Parietal lobe (tissue), 2 donors: ENCODE data around the gene TAS2R8. TPM values are rescaled to one million over a fixed set of nuclear protein-coding genes. Genes with fewer than 3 reads are reported as not detected.

Source experiments
- small RNA-seq: library from RNA; depleted of rRNA; stranded (forward); fragments of <200 nt; gene quantifications from one replicate; pipeline ENCODE3, GENCODE V24; 2014; ENCODE audit warnings: low replicate concordance
- total RNA-seq: library from RNA; depleted of rRNA; stranded (reverse); fragments of >200 nt; gene quantifications from one replicate; pipeline ENCODE4 v1.2.3, GENCODE V29; 2014

Gene TAS2R8, protein sequence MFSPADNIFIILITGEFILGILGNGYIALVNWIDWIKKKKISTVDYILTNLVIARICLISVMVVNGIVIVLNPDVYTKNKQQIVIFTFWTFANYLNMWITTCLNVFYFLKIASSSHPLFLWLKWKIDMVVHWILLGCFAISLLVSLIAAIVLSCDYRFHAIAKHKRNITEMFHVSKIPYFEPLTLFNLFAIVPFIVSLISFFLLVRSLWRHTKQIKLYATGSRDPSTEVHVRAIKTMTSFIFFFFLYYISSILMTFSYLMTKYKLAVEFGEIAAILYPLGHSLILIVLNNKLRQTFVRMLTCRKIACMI
- 2.5 TPM for total RNA-seq

GRCh38 chr12:10807186-10807585 is at the start of gene TAS2R8:
Gene TAS2R8 (minus strand): TSS chr12:10807286. CDS start chr12:10806980, 306 bp downstream.

DNA sequence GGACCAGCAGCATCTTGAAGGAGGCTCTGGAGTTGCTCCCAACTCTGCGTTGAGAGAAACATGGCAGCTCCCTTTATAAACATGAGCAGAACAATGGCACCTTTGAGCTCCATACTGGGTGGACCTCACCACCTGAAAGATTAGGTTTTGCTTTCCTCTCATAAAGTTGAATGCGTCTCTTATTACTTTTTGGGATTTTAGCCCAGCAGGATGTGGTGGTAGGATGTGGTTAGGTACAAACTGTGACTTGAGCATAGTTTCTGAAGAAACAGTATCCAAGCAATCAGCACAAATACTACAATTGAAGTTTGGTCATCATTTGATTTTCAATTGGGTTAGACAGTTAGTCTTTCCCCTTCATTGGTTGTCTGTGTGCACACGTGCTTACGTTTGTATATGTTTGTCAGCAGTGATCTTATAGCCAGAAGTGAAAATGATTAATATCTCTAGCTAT is 42.4 kb upstream of the TAS2R8 start, which contains the start of gene PRR4:
TSS of gene PRR4 (minus strand) at position 51 of the 454 bp plus-strand sequence. CDS start at position 13, 38 bp downstream.

DNA sequence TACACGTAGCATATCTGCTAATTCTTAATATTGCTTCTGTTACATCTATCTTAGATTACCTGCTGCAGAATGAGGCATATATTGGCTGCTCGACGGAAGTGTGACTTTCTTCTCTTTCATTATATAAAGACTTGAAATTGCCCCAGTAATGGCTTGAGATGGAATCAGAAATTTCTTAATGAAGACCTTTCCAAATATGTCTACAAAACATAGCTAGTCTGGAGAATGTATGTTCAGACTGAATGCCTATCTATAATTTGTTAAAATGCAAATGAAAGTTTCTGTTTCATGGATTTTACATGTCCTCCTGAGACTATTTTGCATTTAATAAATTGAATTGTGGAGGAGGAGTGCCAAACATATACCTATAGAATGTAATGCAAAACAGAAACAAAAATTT is 19.2 kb upstream of the TAS2R8 start, which contains the start of gene TAS2R10:
TSS of gene TAS2R10 (minus strand) at position 101 of the 400 bp plus-strand sequence. CDS start at position 12, 89 bp downstream.

DNA sequence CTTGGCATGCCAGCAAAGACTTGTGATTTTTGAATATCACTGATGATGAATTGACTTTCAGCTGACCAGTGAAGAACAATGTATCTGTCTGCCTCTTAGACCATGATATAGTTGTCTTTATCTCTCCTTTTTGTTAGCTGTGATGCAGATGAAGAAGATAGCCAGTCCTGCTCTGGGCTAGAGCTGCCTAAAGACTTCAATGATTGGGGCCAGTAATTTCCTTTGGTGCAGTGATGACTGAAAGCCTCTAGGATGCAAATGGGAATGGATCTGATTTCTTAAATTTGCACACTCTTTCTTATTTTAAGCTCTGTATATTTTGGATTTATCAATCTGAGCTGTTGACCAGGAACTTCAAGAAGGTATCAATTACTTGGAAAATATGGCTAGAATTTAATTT is 3.0 kb upstream of the TAS2R8 start, which contains the start of gene TAS2R9:
TSS of gene TAS2R9 (minus strand) at position 101 of the 400 bp plus-strand sequence. CDS start at position 8, 93 bp downstream.

DNA sequence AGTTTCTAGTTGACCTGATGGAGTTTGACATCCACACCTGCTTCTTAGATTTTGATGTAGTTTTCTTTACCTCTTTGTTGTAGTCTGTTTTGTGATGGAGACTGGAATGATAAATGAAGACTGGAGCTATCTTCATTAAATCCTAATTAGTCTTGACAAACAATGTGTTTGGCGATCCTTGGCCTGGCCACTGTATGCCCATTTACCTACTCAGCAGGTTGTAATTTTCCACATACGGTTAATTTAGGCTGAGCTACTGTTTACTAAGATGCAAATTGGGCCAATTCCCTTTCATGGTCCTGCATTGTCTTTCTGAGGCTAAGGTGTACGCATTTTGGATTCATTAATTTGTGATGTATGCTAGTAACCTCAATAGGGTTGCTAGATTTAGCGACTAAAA is 4.5 kb downstream of the TAS2R8 start, which contains the start of gene TAS2R7:
TSS of gene TAS2R7 (minus strand) at position 41 of the 400 bp plus-strand sequence. CDS start 57 bp downstream, outside the sequence.

Small RNA genes lying within 50 kb of the gene (small RNA-seq; reads per million reads assigned to genes)
- gene PRR4: not detected

Other genes with a start within 250 kb of the TAS2R8 start
- 31.0 TPM for gene MAGOHB, start 193.7 kb downstream of the TAS2R8 start, total RNA-seq
- gene STYK1, start 133.2 kb downstream of the TAS2R8 start, total RNA-seq: 4.7 TPM
- gene YBX3, start 84.0 kb downstream of the TAS2R8 start, total RNA-seq: 7.5 TPM
- 0.94 TPM for gene TAS2R7, start 4.7 kb downstream of the TAS2R8 start, total RNA-seq
- gene TAS2R9, start 2.9 kb upstream of the TAS2R8 start, total RNA-seq: 2.8 TPM
- gene TAS2R10, start 19.1 kb upstream of the TAS2R8 start, total RNA-seq: 15.0 TPM
- gene PRR4, start 42.2 kb upstream of the TAS2R8 start, total RNA-seq: 13.5 TPM
- gene PRH1, start 77.0 kb upstream of the TAS2R8 start, total RNA-seq: 159 TPM
- 25.0 TPM for gene TAS2R13, start 102.3 kb upstream of the TAS2R8 start, total RNA-seq
- 2.8 TPM for gene PRH2, start 122.0 kb upstream of the TAS2R8 start, total RNA-seq
- 30.4 TPM for gene TAS2R14, start 132.0 kb upstream of the TAS2R8 start, total RNA-seq
- gene TAS2R50, start 179.6 kb upstream of the TAS2R8 start, total RNA-seq: 26.3 TPM
- gene TAS2R20, start 191.0 kb upstream of the TAS2R8 start, total RNA-seq: 26.0 TPM
- 41.9 TPM for gene TAS2R19, start 215.3 kb upstream of the TAS2R8 start, total RNA-seq
- gene TAS2R31, start 224.1 kb upstream of the TAS2R8 start, total RNA-seq: 46.6 TPM